ENCODE data around the gene ZNF160.

DNA sequence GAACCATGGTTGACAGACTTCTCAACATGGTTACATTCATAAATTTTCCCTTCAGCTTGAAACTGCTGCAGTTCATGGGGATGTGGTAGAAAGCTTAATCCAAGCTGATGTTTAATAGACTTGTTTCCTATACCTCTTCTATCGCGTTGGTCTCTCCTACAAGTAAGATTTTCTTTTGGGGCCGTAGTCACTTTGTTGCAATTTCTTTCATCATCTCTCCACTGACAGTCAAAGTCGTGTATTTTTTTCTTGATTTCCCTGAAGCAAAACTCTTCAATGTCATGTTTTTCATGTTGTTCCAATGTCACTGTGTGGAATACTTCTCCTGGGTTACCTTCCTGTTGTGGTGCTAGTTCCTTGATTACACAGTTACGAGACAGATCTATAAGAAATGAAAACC is 6.3 kb upstream of the ZNF160 start:
- no peak for TF ChIP-seq POLR2A (IDR thresholded peaks at IDR 0.05)
- TF ChIP-seq, protein P1, sequence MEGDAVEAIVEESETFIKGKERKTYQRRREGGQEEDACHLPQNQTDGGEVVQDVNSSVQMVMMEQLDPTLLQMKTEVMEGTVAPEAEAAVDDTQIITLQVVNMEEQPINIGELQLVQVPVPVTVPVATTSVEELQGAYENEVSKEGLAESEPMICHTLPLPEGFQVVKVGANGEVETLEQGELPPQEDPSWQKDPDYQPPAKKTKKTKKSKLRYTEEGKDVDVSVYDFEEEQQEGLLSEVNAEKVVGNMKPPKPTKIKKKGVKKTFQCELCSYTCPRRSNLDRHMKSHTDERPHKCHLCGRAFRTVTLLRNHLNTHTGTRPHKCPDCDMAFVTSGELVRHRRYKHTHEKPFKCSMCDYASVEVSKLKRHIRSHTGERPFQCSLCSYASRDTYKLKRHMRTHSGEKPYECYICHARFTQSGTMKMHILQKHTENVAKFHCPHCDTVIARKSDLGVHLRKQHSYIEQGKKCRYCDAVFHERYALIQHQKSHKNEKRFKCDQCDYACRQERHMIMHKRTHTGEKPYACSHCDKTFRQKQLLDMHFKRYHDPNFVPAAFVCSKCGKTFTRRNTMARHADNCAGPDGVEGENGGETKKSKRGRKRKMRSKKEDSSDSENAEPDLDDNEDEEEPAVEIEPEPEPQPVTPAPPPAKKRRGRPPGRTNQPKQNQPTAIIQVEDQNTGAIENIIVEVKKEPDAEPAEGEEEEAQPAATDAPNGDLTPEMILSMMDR (IDR thresholded peaks at IDR 0.05): no peak

Data from esophagus squamous epithelium (tissue), 4 donors.